Measurements from ENCODE around the gene ADCY3. TPM values are rescaled to one million over a fixed set of nuclear protein-coding genes. Genes with fewer than 3 reads are reported as not detected.

ADCY3 gene
- total RNA-seq, 1 donor from 2014 or later, result 46.2 TPM

DNA sequence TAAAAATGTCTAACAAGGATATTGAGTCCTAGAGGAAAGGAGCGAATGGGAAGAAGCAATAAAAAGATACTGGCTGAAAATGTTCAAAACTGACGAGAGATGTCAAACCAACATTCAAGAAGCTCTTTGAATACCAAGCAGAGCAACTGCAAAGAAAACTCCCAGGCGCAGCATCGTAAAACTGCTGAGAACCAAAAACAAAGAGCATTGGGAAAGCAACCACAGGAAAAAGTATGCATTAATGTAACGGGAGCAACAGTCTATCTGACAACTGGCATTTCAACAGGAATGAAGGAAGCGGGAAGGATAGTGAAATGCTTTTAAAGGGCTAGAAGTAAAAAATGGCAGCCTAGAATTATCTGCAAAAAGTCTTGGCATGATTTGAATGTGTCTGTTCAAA is 53.1 kb downstream of the ADCY3 start:
- H3K27me3 Mint-ChIP-seq, result no peaks in the 10 kb centered on the region
- no peak for DNase-seq (ENCODE audit: extremely low spot score, unreplicated experiment)
- no peaks in the 10 kb centered on the region for H3K9me3 Mint-ChIP-seq
- H3K4me1 Mint-ChIP-seq (ENCODE audit: unreplicated experiment), result peaks cover 5% of the 10 kb centered on the region
- no peak overlapping the region for H3K27ac Mint-ChIP-seq
- no peak overlapping the region for H3K4me3 Mint-ChIP-seq
- TF ChIP-seq, protein P1, sequence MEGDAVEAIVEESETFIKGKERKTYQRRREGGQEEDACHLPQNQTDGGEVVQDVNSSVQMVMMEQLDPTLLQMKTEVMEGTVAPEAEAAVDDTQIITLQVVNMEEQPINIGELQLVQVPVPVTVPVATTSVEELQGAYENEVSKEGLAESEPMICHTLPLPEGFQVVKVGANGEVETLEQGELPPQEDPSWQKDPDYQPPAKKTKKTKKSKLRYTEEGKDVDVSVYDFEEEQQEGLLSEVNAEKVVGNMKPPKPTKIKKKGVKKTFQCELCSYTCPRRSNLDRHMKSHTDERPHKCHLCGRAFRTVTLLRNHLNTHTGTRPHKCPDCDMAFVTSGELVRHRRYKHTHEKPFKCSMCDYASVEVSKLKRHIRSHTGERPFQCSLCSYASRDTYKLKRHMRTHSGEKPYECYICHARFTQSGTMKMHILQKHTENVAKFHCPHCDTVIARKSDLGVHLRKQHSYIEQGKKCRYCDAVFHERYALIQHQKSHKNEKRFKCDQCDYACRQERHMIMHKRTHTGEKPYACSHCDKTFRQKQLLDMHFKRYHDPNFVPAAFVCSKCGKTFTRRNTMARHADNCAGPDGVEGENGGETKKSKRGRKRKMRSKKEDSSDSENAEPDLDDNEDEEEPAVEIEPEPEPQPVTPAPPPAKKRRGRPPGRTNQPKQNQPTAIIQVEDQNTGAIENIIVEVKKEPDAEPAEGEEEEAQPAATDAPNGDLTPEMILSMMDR (conservative IDR thresholded peaks at IDR 0.05), result no peak
- H3K36me3 Mint-ChIP-seq, result peaks cover 11% of the 10 kb centered on the region

DNA sequence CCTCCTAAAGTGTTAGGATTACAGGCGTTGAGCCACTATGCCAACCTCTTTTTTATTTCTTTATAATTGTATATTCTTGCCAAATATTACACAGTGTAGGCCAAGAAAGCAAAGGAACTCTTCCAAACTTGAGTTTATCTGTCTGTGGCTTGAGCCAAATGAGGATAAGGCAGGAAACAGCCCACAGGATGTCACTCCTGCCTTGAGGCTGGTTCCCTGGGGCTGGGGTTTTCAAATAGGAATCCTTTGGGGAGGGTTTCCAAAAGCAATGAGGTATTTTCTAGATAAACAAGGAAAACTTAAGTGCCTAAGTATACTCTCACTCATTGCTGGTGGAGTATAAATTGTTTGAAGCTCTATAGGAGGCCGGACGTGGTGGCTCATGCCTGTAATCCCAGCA is 56.4 kb downstream of the ADCY3 start:
- Mint-ChIP-seq H3K9me3 (no peaks in the 10 kb centered on the region), H3K36me3 (peaks cover 8% of the 10 kb centered on the region), H3K4me3 (no peak overlapping the region), H3K4me1 (ENCODE audit: unreplicated experiment) (no peaks in the 10 kb centered on the region), H3K27me3 (no peaks in the 10 kb centered on the region), H3K27ac (no peak overlapping the region)
- DNase-seq (ENCODE audit: extremely low spot score, unreplicated experiment), result no peak
- TF ChIP-seq, protein P1 (conservative IDR thresholded peaks at IDR 0.05), result no peak

DNA sequence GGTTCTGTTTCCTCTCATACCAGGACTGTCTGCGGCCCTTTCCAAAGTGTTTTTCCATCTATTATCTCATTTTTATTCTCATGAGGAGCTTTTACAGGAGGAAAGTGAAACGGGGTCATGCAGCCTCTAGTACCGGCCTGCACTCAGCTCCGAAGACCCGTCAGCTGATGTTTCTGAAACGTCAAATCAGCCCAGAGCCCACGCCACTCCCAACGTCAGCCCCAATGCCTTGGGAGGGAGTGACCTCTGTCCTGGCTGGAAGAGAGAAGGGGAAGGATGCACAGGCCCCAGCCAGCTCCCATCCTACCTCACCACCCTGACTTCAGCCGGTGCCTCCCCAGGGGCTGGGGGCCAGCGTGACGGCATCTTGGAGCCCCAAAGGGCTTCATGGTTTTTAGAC is 58.5 kb downstream of the ADCY3 start:
- TF ChIP-seq, protein P1 (conservative IDR thresholded peaks at IDR 0.05), result no peak
- no peak for DNase-seq (ENCODE audit: extremely low spot score, unreplicated experiment)
- H3K27me3 Mint-ChIP-seq, result no peaks in the 10 kb centered on the region
- H3K27ac Mint-ChIP-seq, result no peak overlapping the region
- peaks cover 7% of the 10 kb centered on the region for H3K36me3 Mint-ChIP-seq
- peaks cover 2% of the 10 kb centered on the region for H3K4me1 Mint-ChIP-seq (ENCODE audit: unreplicated experiment)
- no peak overlapping the region for H3K4me3 Mint-ChIP-seq
- no peaks in the 10 kb centered on the region for H3K9me3 Mint-ChIP-seq

DNA sequence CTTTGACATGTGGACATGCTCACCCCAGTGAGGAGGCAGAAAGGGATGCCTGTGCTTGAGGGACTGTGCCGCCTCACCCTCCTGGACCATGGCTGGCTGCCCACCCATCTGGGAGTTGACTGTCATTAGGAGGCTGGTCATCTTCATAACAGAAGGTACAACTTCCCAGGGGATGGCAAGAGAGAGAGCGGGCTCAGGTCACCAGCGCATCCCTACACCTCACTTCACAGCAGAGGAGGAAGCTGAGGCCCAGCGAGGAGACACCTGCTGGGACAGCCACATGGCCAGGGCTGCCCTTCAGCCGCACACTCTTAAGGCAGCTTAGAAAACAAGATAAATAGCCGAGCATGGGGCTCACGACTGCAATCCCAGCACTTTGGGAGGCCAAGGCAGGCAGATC is 59.4 kb downstream of the ADCY3 start:
- DNase-seq (ENCODE audit: extremely low spot score, unreplicated experiment), result no peak
- TF ChIP-seq, protein P1 (conservative IDR thresholded peaks at IDR 0.05), result no peak
- Mint-ChIP-seq H3K36me3 (peaks cover 11% of the 10 kb centered on the region), H3K4me3 (no peak overlapping the region), H3K9me3 (no peaks in the 10 kb centered on the region), H3K4me1 (ENCODE audit: unreplicated experiment) (peaks cover 10% of the 10 kb centered on the region), H3K27me3 (no peaks in the 10 kb centered on the region), H3K27ac (no peak overlapping the region)

DNA sequence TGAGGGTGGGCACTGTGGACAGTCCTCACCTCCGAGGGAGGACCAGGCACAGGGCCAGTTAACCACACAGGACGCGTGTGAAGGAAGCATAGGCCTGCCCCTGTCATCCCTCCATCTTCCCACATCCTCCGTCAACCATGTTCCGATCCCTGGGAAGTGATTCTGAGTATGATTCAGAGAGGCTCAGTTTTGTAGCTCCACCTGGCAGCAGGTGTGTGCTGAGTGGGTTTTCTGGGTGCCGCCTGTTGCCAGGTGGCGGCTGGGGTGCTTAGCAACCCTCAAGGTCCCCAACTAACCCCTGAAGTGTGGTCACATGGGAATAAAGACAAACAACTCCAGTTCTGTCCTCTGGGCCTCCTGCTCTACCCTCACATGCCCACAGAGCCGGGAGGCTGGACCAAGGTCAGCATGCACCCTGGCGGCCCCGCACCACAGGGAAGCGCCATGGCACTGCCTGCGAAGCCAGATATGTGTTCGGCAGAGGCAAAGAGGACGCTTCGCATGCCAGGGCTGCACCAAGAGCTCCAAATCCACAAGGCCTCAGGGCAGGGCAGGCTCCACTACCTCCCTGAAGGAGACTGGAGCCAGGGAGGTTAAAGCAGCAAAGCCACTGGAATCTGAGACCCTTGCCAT is 60.0 kb downstream of the ADCY3 start:
- TF ChIP-seq, protein P1 (conservative IDR thresholded peaks at IDR 0.05), result no peak
- H3K4me3 Mint-ChIP-seq, result no peak overlapping the region
- no peak overlapping the region for H3K27ac Mint-ChIP-seq
- no peaks in the 10 kb centered on the region for H3K27me3 Mint-ChIP-seq
- peaks cover 11% of the 10 kb centered on the region for H3K36me3 Mint-ChIP-seq
- H3K4me1 Mint-ChIP-seq (ENCODE audit: unreplicated experiment), result peaks cover 14% of the 10 kb centered on the region
- no peak for DNase-seq (ENCODE audit: extremely low spot score, unreplicated experiment)
- no peaks in the 10 kb centered on the region for H3K9me3 Mint-ChIP-seq

DNA sequence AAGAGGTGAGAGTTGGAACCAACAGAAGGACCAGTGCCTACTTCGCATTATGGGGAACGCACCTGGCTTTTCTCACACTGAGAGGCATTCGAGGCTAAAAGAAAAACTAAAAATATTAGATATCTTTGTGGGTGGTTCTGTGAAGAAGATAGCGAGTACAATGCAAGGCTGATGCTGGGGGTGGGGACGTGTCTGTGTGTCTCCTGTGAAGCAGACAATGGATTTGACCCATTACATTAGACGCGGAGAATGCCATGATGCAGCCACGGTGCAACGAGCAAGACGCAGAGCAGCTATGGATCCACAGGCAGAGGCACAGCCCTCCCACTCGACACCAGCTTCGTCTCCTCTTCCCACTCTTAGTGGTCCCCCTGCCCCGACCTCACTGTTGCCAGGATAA is 61.0 kb downstream of the ADCY3 start:
- no peak for DNase-seq (ENCODE audit: extremely low spot score, unreplicated experiment)
- Mint-ChIP-seq H3K27ac (no peak overlapping the region), H3K9me3 (no peaks in the 10 kb centered on the region), H3K36me3 (peaks cover 11% of the 10 kb centered on the region), H3K4me3 (no peak overlapping the region), H3K4me1 (ENCODE audit: unreplicated experiment) (peaks cover 20% of the 10 kb centered on the region), H3K27me3 (no peaks in the 10 kb centered on the region)
- TF ChIP-seq, protein P1 (conservative IDR thresholded peaks at IDR 0.05), result no peak

Data from type B pancreatic cell (in vitro differentiated cells).